CD14-positive monocyte (primary cell): ENCODE data around the gene LTBP2. TPM values are rescaled to one million over a fixed set of nuclear protein-coding genes. Genes with fewer than 3 reads are reported as not detected.

Experiments used
- DNase-seq, 3 donors: peaks; one replicate each; pipeline ENCODE4 v3.0.0-alpha.2; 2011 to 2022
- H2AFZ ChIP-seq: 2 replicates; pipeline ENCODE4 v1.6.0; 2012; ENCODE audit warnings: mild to moderate bottlenecking, low read depth, low read length, inconsistent platforms; ENCODE audit not compliant: insufficient read depth, poor library complexity, severe bottlenecking
- H3K27ac ChIP-seq, 2 donors: 1 replicate in 1 of 2; 2 replicates in 1 of 2; pipeline ENCODE4 v1.5.1; 2012 to 2013; ENCODE audit warnings: low read length in 2 of 2, control low read depth in 1 of 2, inconsistent platforms in 1 of 2, low read depth in 1 of 2, mild to moderate bottlenecking in 1 of 2
- H3K27me3 ChIP-seq, 2 donors: one replicate each; pipeline versions ENCODE4 v1.6.0 to v1.6.1; 2011 to 2013; ENCODE audit warnings: low read length in 2 of 2; ENCODE audit not compliant: control insufficient read depth in 2 of 2, insufficient read depth in 2 of 2
- H3K36me3 ChIP-seq, 2 donors: replicated peaks in 1 of 2; 1 replicate in 1 of 2; 2 replicates in 1 of 2; pipeline versions ENCODE4 v1.5.1 to v1.6.1; 2012 to 2013; ENCODE audit warnings: low read length in 2 of 2, control low read depth in 1 of 2, inconsistent platforms in 1 of 2, mild to moderate bottlenecking in 1 of 2; ENCODE audit not compliant: insufficient read depth in 2 of 2, control insufficient read depth in 1 of 2
- H3K4me1 ChIP-seq, 2 donors: 1 replicate in 1 of 2; 2 replicates in 1 of 2; pipeline versions ENCODE4 v1.5.1 to v1.6.1; 2012 to 2013; ENCODE audit warnings: low read length in 2 of 2, control low read depth in 1 of 2, inconsistent platforms in 1 of 2, mild to moderate bottlenecking in 1 of 2, moderate library complexity in 1 of 2; ENCODE audit not compliant: insufficient read depth in 2 of 2, control insufficient read depth in 1 of 2
- H3K4me2 ChIP-seq: replicated peaks from 2 replicates; pipeline ENCODE3; 2012; ENCODE audit warnings: low read length, moderate library complexity, mild to moderate bottlenecking; ENCODE audit not compliant: poor library complexity, severe bottlenecking; ENCODE audit errors: extremely low read depth
- H3K4me3 ChIP-seq, 3 experiments: fragments of 200-600 bp in 1 of 3; sonication (generic) in 1 of 3; replicated peaks in 1 of 3; 1 replicate in 2 of 3; 2 replicates in 1 of 3; pipeline ENCODE4 v1.5.1; 2011 to 2013; ENCODE audit warnings: low read length in 3 of 3, mild to moderate bottlenecking in 3 of 3, control low read depth in 2 of 3, low read depth in 2 of 3, inconsistent platforms in 1 of 3, moderate library complexity in 1 of 3
- H3K79me2 ChIP-seq: 2 replicates; pipeline ENCODE4 v1.6.0; 2012; ENCODE audit warnings: mild to moderate bottlenecking, control low read depth, inconsistent platforms, low read length, moderate library complexity; ENCODE audit not compliant: insufficient read depth
- H3K9ac ChIP-seq: 2 replicates; pipeline ENCODE4 v1.6.0; 2017; ENCODE audit warnings: low read length, mild to moderate bottlenecking; ENCODE audit not compliant: insufficient read depth, poor library complexity, severe bottlenecking
- H3K9me3 ChIP-seq, 2 donors: replicated peaks in 1 of 2; 1 replicate in 1 of 2; 2 replicates in 1 of 2; pipeline versions ENCODE4 v1.5.1 to v1.6.1; 2012 to 2013; ENCODE audit warnings: low read length in 2 of 2, control low read depth in 1 of 2; ENCODE audit not compliant: control insufficient read depth in 1 of 2, insufficient read depth in 1 of 2
- H4K20me1 ChIP-seq: 2 replicates; pipeline ENCODE4 v1.6.0; 2012; ENCODE audit warnings: mild to moderate bottlenecking, low read length, control low read depth, moderate library complexity; ENCODE audit not compliant: insufficient read depth
- H3K27ac Mint-ChIP-seq, 7 donors: one replicate each; pipeline ENCODE4 v1.8.0; 2020; ENCODE audit warnings: mild to moderate bottlenecking in 7 of 7, mixed read lengths in 7 of 7, moderate library complexity in 6 of 7, inconsistent platforms in 2 of 7
- H3K27me3 Mint-ChIP-seq, 3 donors: one replicate each; pipeline ENCODE4 v1.8.0; 2021 to 2022; ENCODE audit warnings: low read depth in 3 of 3, mild to moderate bottlenecking in 3 of 3, mixed read lengths in 3 of 3, moderate library complexity in 3 of 3, inconsistent platforms in 1 of 3
- H3K36me3 Mint-ChIP-seq, 2 donors: one replicate each; pipeline ENCODE4 v1.8.0; 2020; ENCODE audit warnings: mixed read lengths in 2 of 2, inconsistent platforms in 1 of 2, mild to moderate bottlenecking in 1 of 2
- H3K4me1 Mint-ChIP-seq: one replicate; pipeline ENCODE4 v1.8.0; 2020; ENCODE audit warnings: mild to moderate bottlenecking, mixed read lengths
- H3K4me3 Mint-ChIP-seq, 2 donors: one replicate each; pipeline ENCODE4 v1.8.0; 2020; ENCODE audit warnings: mild to moderate bottlenecking in 2 of 2, mixed read lengths in 2 of 2, moderate library complexity in 1 of 2
- H3K9me3 Mint-ChIP-seq, 7 donors: one replicate each; pipeline ENCODE4 v1.8.0; 2020 to 2022; ENCODE audit warnings: mixed read lengths in 7 of 7, mild to moderate bottlenecking in 6 of 7, moderate library complexity in 6 of 7, inconsistent platforms in 2 of 7
- WGBS: methylation state at CpG from one replicate; pipeline ENCODE4 v1.1.5; 2013; ENCODE audit warnings: missing lambda C conversion rate; ENCODE audit not compliant: insufficient coverage; 5-methylcytosine and 5-hydroxymethylcytosine counted together
- intact Hi-C, 2 donors: fragments of 100-400 bp; cut with micrococcal nuclease; formaldehyde crosslinking; loops; one replicate each; pipeline versions ENCODE4 v1.15.0 to v1.15.1; 2023
- polyA plus RNA-seq, 3 donors: library from polyadenylated mRNA; depleted of rRNA in 1 of 3; unstranded in 2 of 3; stranded (reverse) in 1 of 3; fragments of 300-500 nt in 2 of 3; fragments of >200 nt in 1 of 3; fragmentation: Illumina TruSeq in 2 of 3; gene quantifications; 1 replicate in 2 of 3; 2 replicates in 1 of 3; pipeline ENCODE4 v1.2.3, GENCODE V29; 2012 to 2021
- TF ChIP-seq, protein P1 (sequence below): fragments of 200-600 bp; IDR thresholded peaks from one replicate; pipeline ENCODE4 v1.8.0; 2022; ENCODE audit warnings: antibody characterized with exemption, mild to moderate bottlenecking

LTBP2 gene
- polyA plus RNA-seq, 3 donors, result 0.04 to 0.24 (median 0.11) TPM

DNA sequence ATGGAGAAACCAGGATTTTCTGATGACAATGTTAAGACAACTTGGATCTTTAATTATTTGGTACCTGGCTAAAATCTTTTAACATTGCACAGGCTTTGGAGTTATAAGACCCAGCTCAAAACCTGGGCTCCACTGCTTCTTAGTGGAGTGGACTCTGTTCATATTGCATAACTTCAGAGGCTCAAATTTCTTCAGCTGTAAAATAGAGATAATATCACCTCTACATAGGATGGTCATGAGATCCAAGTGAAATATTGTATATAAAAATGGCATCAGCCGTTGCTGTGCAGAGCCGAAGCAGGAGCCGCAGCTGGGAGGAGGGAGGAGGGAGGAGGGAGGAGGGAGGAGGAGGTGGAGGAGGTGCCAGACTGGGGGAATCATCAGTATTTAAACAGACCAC is 129.5 kb downstream of the LTBP2 start:
- H3K27me3 Mint-ChIP-seq, result no peaks in the 10 kb centered on the region
- H3K9ac ChIP-seq, result no peak overlapping the region
- H3K36me3 ChIP-seq, result peaks cover 83 to 89% of the 10 kb centered on the region in 2 donors
- H3K36me3 Mint-ChIP-seq, result peaks cover 85 to 91% of the 10 kb centered on the region in 2 donors
- no peak overlapping the region for H3K4me3 Mint-ChIP-seq
- no peak for DNase-seq
- intact Hi-C loops, result no loop called here
- H3K27me3 ChIP-seq, result no peaks in the 10 kb centered on the region
- no peak overlapping the region for H3K27ac ChIP-seq
- H3K9me3 ChIP-seq, result no peaks in the 10 kb centered on the region
- H3K79me2 ChIP-seq, result peaks cover 20% of the 10 kb centered on the region
- H3K4me2 ChIP-seq, result no peak overlapping the region
- no peak overlapping the region for H3K4me3 ChIP-seq
- H3K9me3 Mint-ChIP-seq, result no peaks in the 10 kb centered on the region
- H2AFZ ChIP-seq, result no peak overlapping the region
- H3K4me1 ChIP-seq, result peaks cover 12 to 23% of the 10 kb centered on the region in 2 donors
- H3K27ac Mint-ChIP-seq, result peak overlapping the region in 1 of 7 donors; percentile 50
- TF ChIP-seq, protein P1, sequence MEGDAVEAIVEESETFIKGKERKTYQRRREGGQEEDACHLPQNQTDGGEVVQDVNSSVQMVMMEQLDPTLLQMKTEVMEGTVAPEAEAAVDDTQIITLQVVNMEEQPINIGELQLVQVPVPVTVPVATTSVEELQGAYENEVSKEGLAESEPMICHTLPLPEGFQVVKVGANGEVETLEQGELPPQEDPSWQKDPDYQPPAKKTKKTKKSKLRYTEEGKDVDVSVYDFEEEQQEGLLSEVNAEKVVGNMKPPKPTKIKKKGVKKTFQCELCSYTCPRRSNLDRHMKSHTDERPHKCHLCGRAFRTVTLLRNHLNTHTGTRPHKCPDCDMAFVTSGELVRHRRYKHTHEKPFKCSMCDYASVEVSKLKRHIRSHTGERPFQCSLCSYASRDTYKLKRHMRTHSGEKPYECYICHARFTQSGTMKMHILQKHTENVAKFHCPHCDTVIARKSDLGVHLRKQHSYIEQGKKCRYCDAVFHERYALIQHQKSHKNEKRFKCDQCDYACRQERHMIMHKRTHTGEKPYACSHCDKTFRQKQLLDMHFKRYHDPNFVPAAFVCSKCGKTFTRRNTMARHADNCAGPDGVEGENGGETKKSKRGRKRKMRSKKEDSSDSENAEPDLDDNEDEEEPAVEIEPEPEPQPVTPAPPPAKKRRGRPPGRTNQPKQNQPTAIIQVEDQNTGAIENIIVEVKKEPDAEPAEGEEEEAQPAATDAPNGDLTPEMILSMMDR, result no peak
- WGBS, result 100% methylated on average over 3 of the region's 3 CpGs
- H3K4me1 Mint-ChIP-seq, result peaks cover 24% of the 10 kb centered on the region
- H4K20me1 ChIP-seq, result peaks cover 94% of the 10 kb centered on the region

- DNase-seq, result no peak
- Histone ChIP-seq H3K9ac (no peak overlapping the region), H4K20me1 (peaks cover 89% of the 10 kb centered on the region), H3K4me3 (no peak overlapping the region), H2AFZ (no peak overlapping the region), H3K36me3 (peaks cover 91 to 100% of the 10 kb centered on the region in 2 donors), H3K27me3 (no peaks in the 10 kb centered on the region), H3K9me3 (no peaks in the 10 kb centered on the region), H3K4me1 (no peaks in the 10 kb centered on the region), H3K79me2 (no peaks in the 10 kb centered on the region), H3K27ac (no peak overlapping the region), H3K4me2 (no peak overlapping the region)
- Mint-ChIP-seq H3K27ac (no peak overlapping the region), H3K4me3 (no peak overlapping the region), H3K36me3 (peaks cover 90 to 97% of the 10 kb centered on the region in 2 donors), H3K9me3 (no peaks in the 10 kb centered on the region), H3K27me3 (no peaks in the 10 kb centered on the region), H3K4me1 (peaks cover 3% of the 10 kb centered on the region)
- TF ChIP-seq, protein P1, result no peak
- 100% methylated on average over 4 of the region's 4 CpGs for WGBS
- intact Hi-C loops, result no loop called here
These were observed 132.0 kb downstream of the LTBP2 start for GRCh38 chr14:74480046-74480445.
